Activated CD8-positive, alpha-beta memory T cell treated with anti-CD3 and anti-CD28 coated beads, Interleukin-2, amount 50 U/mL, for 48 hours (primary cell): Measurements from ENCODE around the gene YPEL1.
"Not testable (repeated sequence)": the region's sequence is repeated elsewhere in the genome, so short reads cannot be mapped to it uniquely, and the experiment has no call there.

Experiments used
- DNase-seq: peaks from one replicate; pipeline ENCODE4 v3.0.0-alpha.2; 2020

Gene YPEL1

GRCh38 chr22:21698430-21699329, 36.9 kb downstream of the YPEL1 start:
- DNase-seq: no peak

GRCh38 chr22:21697880-21698279, 37.7 kb downstream of the YPEL1 start:
- DNase-seq: no peak

- DNase-seq: no peak
These were observed 38.4 kb downstream of the YPEL1 start for GRCh38 chr22:21697021-21697771.

- DNase-seq: no peak
These were observed 39.5 kb downstream of the YPEL1 start for GRCh38 chr22:21696115-21696514.

- no peak for DNase-seq
These were observed 40.0 kb downstream of the YPEL1 start for GRCh38 chr22:21695430-21696085.

- DNase-seq: no peak
These were observed 40.7 kb downstream of the YPEL1 start for GRCh38 chr22:21694795-21695429.

- no peak for DNase-seq
These were observed 41.2 kb downstream of the YPEL1 start for GRCh38 chr22:21694394-21694793.

GRCh38 chr22:21693999-21694341, 41.6 kb downstream of the YPEL1 start:
- DNase-seq: no peak

GRCh38 chr22:21693333-21693998, 42.1 kb downstream of the YPEL1 start:
- DNase-seq: no peak

- DNase-seq: not testable (repeated sequence)
These were observed 42.7 kb downstream of the YPEL1 start for GRCh38 chr22:21692856-21693255.

GRCh38 chr22:21691816-21692215, 43.8 kb downstream of the YPEL1 start:
- DNase-seq: no peak

GRCh38 chr22:21690401-21690801, 45.2 kb downstream of the YPEL1 start:
- DNase-seq: no peak

GRCh38 chr22:21688706-21689381, 46.8 kb downstream of the YPEL1 start:
- DNase-seq: no peak

GRCh38 chr22:21688341-21688705, 47.3 kb downstream of the YPEL1 start:
- no peak for DNase-seq

GRCh38 chr22:21687685-21688259, 47.8 kb downstream of the YPEL1 start:
- DNase-seq: no peak

GRCh38 chr22:21686634-21687393, 48.8 kb downstream of the YPEL1 start:
- DNase-seq: no peak

- DNase-seq: no peak
These were observed 49.4 kb downstream of the YPEL1 start for GRCh38 chr22:21686193-21686608.

- no peak for DNase-seq
These were observed 50.5 kb downstream of the YPEL1 start for GRCh38 chr22:21685164-21685513.

- DNase-seq: no peak
These were observed 51.0 kb downstream of the YPEL1 start for GRCh38 chr22:21684492-21685163.

- DNase-seq: no peak
These were observed 52.2 kb downstream of the YPEL1 start for GRCh38 chr22:21683401-21683811.
